SK-N-SH treated with all-trans-retinoic acid at 6 μM for 48 hours (cell line): ENCODE measurements around the gene ME1.

Experiments
- ATAC-seq: fragments of 200-7000 bp; cut with Tn5 transposase; 3 replicates; pipeline ENCODE4 v1.9.1; 2020; ENCODE audit warnings: mild to moderate bottlenecking, moderate library complexity
- ARNTL ChIP-seq: fragments of 450-650 bp; formaldehyde crosslinking; IDR thresholded peaks from 2 replicates; pipeline ENCODE4 v1.5.0; 2020; ENCODE audit warnings: low read depth, mild to moderate bottlenecking, moderate library complexity, borderline replicate concordance
- BACH2 ChIP-seq: fragments of 250-450 bp; sonication (Bioruptor Pico); IDR thresholded peaks from 2 replicates; pipeline ENCODE4 v1.9.0; 2021; ENCODE audit warnings: mild to moderate bottlenecking, borderline replicate concordance
- CSDC2 ChIP-seq: fragments of 250-450 bp; sonication (Bioruptor Pico); IDR thresholded peaks from 2 replicates; pipeline ENCODE4 v1.5.0; 2020; ENCODE audit warnings: mild to moderate bottlenecking, moderate library complexity
- CSRNP3 ChIP-seq: fragments of 250-450 bp; sonication (Bioruptor Pico); IDR thresholded peaks from 2 replicates; pipeline ENCODE4 v1.5.1; 2021; ENCODE audit warnings: mild to moderate bottlenecking, moderate library complexity
- ESRRG ChIP-seq: fragments of 250-450 bp; sonication (Bioruptor Pico); IDR thresholded peaks from 2 replicates; pipeline ENCODE4 v1.6.1; 2021; ENCODE audit warnings: mild to moderate bottlenecking
- GLIS3 ChIP-seq: fragments of 250-450 bp; sonication (Bioruptor Pico); IDR thresholded peaks from 2 replicates; pipeline ENCODE4 v1.5.0; 2020; ENCODE audit warnings: mild to moderate bottlenecking, moderate library complexity
- ISL1 ChIP-seq: fragments of 250-450 bp; sonication (Bioruptor Pico); IDR thresholded peaks from 2 replicates; pipeline ENCODE4 v2.1.2; 2022; ENCODE audit warnings: mild to moderate bottlenecking, moderate library complexity
- OSR1 ChIP-seq: fragments of 250-450 bp; sonication (Bioruptor Pico); IDR thresholded peaks from 2 replicates; pipeline ENCODE4 v1.8.0; 2022; ENCODE audit warnings: moderate library complexity, mild to moderate bottlenecking, inconsistent platforms
- POU6F1 ChIP-seq: fragments of 250-450 bp; sonication (Bioruptor Pico); IDR thresholded peaks from 2 replicates; pipeline ENCODE4 v1.8.0; 2021; ENCODE audit warnings: low read depth, mild to moderate bottlenecking, moderate library complexity, borderline replicate concordance
- PPARA ChIP-seq: fragments of 250-450 bp; sonication (Bioruptor Pico); IDR thresholded peaks from 2 replicates; pipeline ENCODE4 v1.5.0; 2020; ENCODE audit warnings: mild to moderate bottlenecking, borderline replicate concordance
- RARB ChIP-seq: fragments of 250-450 bp; sonication (Bioruptor Pico); IDR thresholded peaks from 2 replicates; pipeline ENCODE4 v1.8.0; 2021; ENCODE audit warnings: mild to moderate bottlenecking, moderate library complexity
- SNAI2 ChIP-seq: fragments of 250-450 bp; sonication (Bioruptor Pico); IDR thresholded peaks from 2 replicates; pipeline ENCODE4 v1.5.0; 2020; ENCODE audit warnings: mild to moderate bottlenecking, moderate library complexity
- TOX ChIP-seq: fragments of 250-450 bp; sonication (Bioruptor Pico); IDR thresholded peaks from 2 replicates; pipeline ENCODE4 v1.8.0; 2021; ENCODE audit warnings: mild to moderate bottlenecking, moderate library complexity, borderline replicate concordance
- TSHZ2 ChIP-seq: fragments of 250-450 bp; sonication (Bioruptor Pico); IDR thresholded peaks from 2 replicates; pipeline ENCODE4 v1.5.0; 2020; ENCODE audit warnings: mild to moderate bottlenecking, moderate library complexity
- ZFP3 ChIP-seq: fragments of 250-450 bp; sonication (Bioruptor Pico); IDR thresholded peaks from 2 replicates; pipeline ENCODE4 v1.5.0; 2020; ENCODE audit warnings: mild to moderate bottlenecking, moderate library complexity
- ZFP30 ChIP-seq: fragments of 450-650 bp; formaldehyde crosslinking; IDR thresholded peaks from 2 replicates; pipeline ENCODE4 v1.5.0; 2022; ENCODE audit warnings: mild to moderate bottlenecking, moderate library complexity
- ZNF565 ChIP-seq: fragments of 450-650 bp; formaldehyde crosslinking; conservative IDR thresholded peaks from 2 replicates; pipeline ENCODE4 v1.5.0; 2020; ENCODE audit warnings: low read depth, mild to moderate bottlenecking, moderate library complexity
- ZNF70 ChIP-seq: fragments of 450-650 bp; formaldehyde crosslinking; IDR thresholded peaks from 2 replicates; pipeline ENCODE4 v1.5.0; 2020; ENCODE audit warnings: mild to moderate bottlenecking, moderate library complexity
- ZNF8 ChIP-seq: fragments of 450-650 bp; formaldehyde crosslinking; IDR thresholded peaks from 2 replicates; pipeline ENCODE4 v1.5.0; 2020; ENCODE audit warnings: mild to moderate bottlenecking, moderate library complexity
- TF ChIP-seq, protein P1 (sequence below): fragments of 250-450 bp; sonication (Bioruptor Pico); IDR thresholded peaks from 2 replicates; pipeline ENCODE4 v1.8.0; 2020; ENCODE audit warnings: mild to moderate bottlenecking, moderate library complexity, borderline replicate concordance
- TF ChIP-seq, protein P2 (sequence below): fragments of 250-450 bp; sonication (Bioruptor Pico); IDR thresholded peaks from 2 replicates; pipeline ENCODE4 v1.5.1; 2020; ENCODE audit warnings: low read depth, mild to moderate bottlenecking, moderate library complexity

ME1 gene

DNA sequence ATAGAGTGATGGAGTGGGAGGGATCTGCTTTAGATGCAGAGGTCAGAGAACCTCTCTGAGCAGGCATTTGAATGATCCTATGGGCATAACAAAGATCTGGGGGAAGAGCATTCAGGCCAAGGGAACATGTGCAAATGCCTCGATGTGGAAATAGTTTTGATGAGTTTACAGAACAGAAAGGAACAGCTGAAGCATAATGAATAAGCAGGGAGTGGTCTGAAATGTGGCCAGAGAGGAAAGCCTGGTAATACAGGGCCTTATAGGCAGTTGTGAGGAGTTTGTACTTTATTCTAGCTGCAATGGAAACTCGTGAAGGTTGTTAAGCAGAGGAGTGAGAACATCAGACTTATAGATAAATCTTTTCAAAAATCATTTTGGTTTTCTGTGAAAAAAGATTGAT is 33.0 kb upstream of the ME1 start (continued):
- TF ChIP-seq, protein P1, sequence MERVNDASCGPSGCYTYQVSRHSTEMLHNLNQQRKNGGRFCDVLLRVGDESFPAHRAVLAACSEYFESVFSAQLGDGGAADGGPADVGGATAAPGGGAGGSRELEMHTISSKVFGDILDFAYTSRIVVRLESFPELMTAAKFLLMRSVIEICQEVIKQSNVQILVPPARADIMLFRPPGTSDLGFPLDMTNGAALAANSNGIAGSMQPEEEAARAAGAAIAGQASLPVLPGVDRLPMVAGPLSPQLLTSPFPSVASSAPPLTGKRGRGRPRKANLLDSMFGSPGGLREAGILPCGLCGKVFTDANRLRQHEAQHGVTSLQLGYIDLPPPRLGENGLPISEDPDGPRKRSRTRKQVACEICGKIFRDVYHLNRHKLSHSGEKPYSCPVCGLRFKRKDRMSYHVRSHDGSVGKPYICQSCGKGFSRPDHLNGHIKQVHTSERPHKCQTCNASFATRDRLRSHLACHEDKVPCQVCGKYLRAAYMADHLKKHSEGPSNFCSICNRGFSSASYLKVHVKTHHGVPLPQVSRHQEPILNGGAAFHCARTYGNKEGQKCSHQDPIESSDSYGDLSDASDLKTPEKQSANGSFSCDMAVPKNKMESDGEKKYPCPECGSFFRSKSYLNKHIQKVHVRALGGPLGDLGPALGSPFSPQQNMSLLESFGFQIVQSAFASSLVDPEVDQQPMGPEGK: no peak
- TF ChIP-seq, protein P2, sequence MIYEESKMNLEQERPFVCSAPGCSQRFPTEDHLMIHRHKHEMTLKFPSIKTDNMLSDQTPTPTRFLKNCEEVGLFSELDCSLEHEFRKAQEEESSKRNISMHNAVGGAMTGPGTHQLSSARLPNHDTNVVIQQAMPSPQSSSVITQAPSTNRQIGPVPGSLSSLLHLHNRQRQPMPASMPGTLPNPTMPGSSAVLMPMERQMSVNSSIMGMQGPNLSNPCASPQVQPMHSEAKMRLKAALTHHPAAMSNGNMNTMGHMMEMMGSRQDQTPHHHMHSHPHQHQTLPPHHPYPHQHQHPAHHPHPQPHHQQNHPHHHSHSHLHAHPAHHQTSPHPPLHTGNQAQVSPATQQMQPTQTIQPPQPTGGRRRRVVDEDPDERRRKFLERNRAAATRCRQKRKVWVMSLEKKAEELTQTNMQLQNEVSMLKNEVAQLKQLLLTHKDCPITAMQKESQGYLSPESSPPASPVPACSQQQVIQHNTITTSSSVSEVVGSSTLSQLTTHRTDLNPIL (CRISPR knock-in tag): no peak

GRCh38 chr6:83462524-83462923 is 31.7 kb upstream of the ME1 start:
- ATAC-seq: no peak
- no peak for TF ChIP-seq BACH2 (CRISPR knock-in tag)
- TF ChIP-seq, protein P1: no peak
- TF ChIP-seq ESRRG (CRISPR knock-in tag): no peak
- TF ChIP-seq SNAI2 (CRISPR knock-in tag): no peak
- no peak for TF ChIP-seq ZNF70 (CRISPR knock-in tag)
- no peak for TF ChIP-seq PPARA (CRISPR knock-in tag)
- no peak for TF ChIP-seq ZFP30 (CRISPR knock-in tag)
- no peak for TF ChIP-seq ZFP3
- no peak for TF ChIP-seq GLIS3 (CRISPR knock-in tag)
- no peak for TF ChIP-seq ARNTL (CRISPR knock-in tag)
- TF ChIP-seq CSRNP3 (CRISPR knock-in tag): no peak
- no peak for TF ChIP-seq ZNF8 (CRISPR knock-in tag)
- TF ChIP-seq TSHZ2 (CRISPR knock-in tag): no peak
- TF ChIP-seq TOX (CRISPR knock-in tag): no peak
- TF ChIP-seq OSR1: no peak
- TF ChIP-seq POU6F1 (CRISPR knock-in tag): no peak

- no peak for ATAC-seq
- TF ChIP-seq OSR1: no peak
- TF ChIP-seq ISL1 (CRISPR knock-in tag): no peak
- TF ChIP-seq ZNF8 (CRISPR knock-in tag): no peak
- no peak for TF ChIP-seq ZFP30 (CRISPR knock-in tag)
- TF ChIP-seq, protein P2 (CRISPR knock-in tag): no peak
- TF ChIP-seq ZNF565 (CRISPR knock-in tag): no peak
- no peak for TF ChIP-seq ESRRG (CRISPR knock-in tag)
- no peak for TF ChIP-seq TOX (CRISPR knock-in tag)
- TF ChIP-seq CSDC2 (CRISPR knock-in tag): no peak
- TF ChIP-seq POU6F1 (CRISPR knock-in tag): no peak
- TF ChIP-seq GLIS3 (CRISPR knock-in tag): no peak
- no peak for TF ChIP-seq TSHZ2 (CRISPR knock-in tag)
- TF ChIP-seq RARB: no peak
Observed at GRCh38 chr6:83461438-83461837, 30.6 kb upstream of the ME1 start.
